GM13976 (cell line): ENCODE measurements around the gene NTM.

ENCODE experiments used
- DNase-seq: peaks from one replicate; pipeline ENCODE4 v3.0.0; 2012; ENCODE audit warnings: low spot score
- CTCF ChIP-seq: IDR thresholded peaks from 2 replicates; pipeline ENCODE4 v1.5.1; 2012; ENCODE audit warnings: borderline replicate concordance, mild to moderate bottlenecking; ENCODE audit not compliant: insufficient read depth; ENCODE audit errors: extremely low read depth, missing control alignments, control extremely low read depth
- in situ Hi-C: fragments of 300-500 bp; cut with MboI; formaldehyde crosslinking; loops from one replicate; pipeline ENCODE4 v1.12.0; 2022; ENCODE audit warnings: low sequenced_read_pairs, mixed read lengths, inconsistent platforms; ENCODE audit not compliant: unreplicated experiment

The NTM gene

GRCh38 chr11:131595797-131596196, 225.4 kb downstream of the NTM start:
- no peak for DNase-seq
- in situ Hi-C loops, result no loop called here
- no peak for TF ChIP-seq CTCF

GRCh38 chr11:131597890-131598289, 227.5 kb downstream of the NTM start:
- TF ChIP-seq CTCF, result no peak
- no peak for DNase-seq
- in situ Hi-C loops, result no loop called here

GRCh38 chr11:131598305-131598704, 227.9 kb downstream of the NTM start:
- no peak for DNase-seq
- in situ Hi-C loops, result no loop called here
- TF ChIP-seq CTCF, result no peak

- DNase-seq, result no peak
- no peak for TF ChIP-seq CTCF
- in situ Hi-C loops, result no loop called here
Observed at GRCh38 chr11:131599285-131599684, 228.9 kb downstream of the NTM start.

- in situ Hi-C loops, result no loop called here
- no peak for TF ChIP-seq CTCF
- no peak for DNase-seq
Observed at GRCh38 chr11:131600628-131601027, 230.2 kb downstream of the NTM start.

GRCh38 chr11:131601586-131601985, 231.2 kb downstream of the NTM start:
- TF ChIP-seq CTCF, result no peak
- no peak for DNase-seq
- in situ Hi-C loops, result no loop called here

- no peak for DNase-seq
- in situ Hi-C loops, result no loop called here
- TF ChIP-seq CTCF, result no peak
Observed at GRCh38 chr11:131602431-131602830, 232.0 kb downstream of the NTM start.
